Endothelial cell of umbilical vein (primary cell): ENCODE measurements around the gene NAA20. TPM values are rescaled to one million over a fixed set of nuclear protein-coding genes. Genes with fewer than 3 reads are reported as not detected.
A peak's percentile ranks its signal among the peaks of the same experiment; 100 is the strongest.

Source experiments
- BruUV-seq: library from RNA; stranded (reverse); fragments of 400-500 nt; replicated peaks from 2 replicates; lab custom pipeline; 2021; lab: Mats Ljungman, UMichigan
- CTCF ChIA-PET: fragments of 300-600, 350-600 bp; sonication (Branson Sonifier 250); formaldehyde crosslinking; loops from one replicate; lab custom pipeline; 2021; ENCODE audit warnings: antibody characterized with exemption, inconsistent platforms; lab: Charles Lee
- POLR2A ChIA-PET: fragments of 300-600, 350-600 bp; sonication (Branson Sonifier 250); formaldehyde crosslinking; loops from one replicate; lab custom pipeline; 2021; ENCODE audit warnings: antibody characterized with exemption, inconsistent platforms; lab: Charles Lee
- DNase-seq: peaks from one replicate; pipeline ENCODE4 v3.0.0-alpha.2; 2011; ENCODE audit warnings: low read depth, low spot score
- FAIRE-seq: peaks from 2 replicates; lab custom pipeline; 2011; peaks lifted over from hg19 to GRCh38; lab: Jason Lieb, UNC
- H2AFZ ChIP-seq: 2 replicates; pipeline ENCODE4 v1.6.0; 2012; ENCODE audit warnings: low read depth, low read length, control low read depth, inconsistent platforms
- H3K27ac ChIP-seq: 2 replicates; pipeline ENCODE4 v1.5.1; 2011; ENCODE audit warnings: low read depth, mild to moderate bottlenecking, control low read depth, low read length, moderate library complexity; ENCODE audit not compliant: insufficient read depth
- H3K27me3 ChIP-seq, 2 experiments: 2 replicates each; pipeline versions ENCODE4 v1.6.0 to v1.6.1; 2011; ENCODE audit warnings: low read length in 2 of 2, mixed read lengths in 1 of 2; ENCODE audit not compliant: control insufficient read depth in 2 of 2, insufficient read depth in 2 of 2
- H3K36me3 ChIP-seq, 2 experiments: 2 replicates in 1 of 2; 3 replicates in 1 of 2; pipeline ENCODE4 v1.5.1; 2011; ENCODE audit warnings: low read length in 2 of 2, mild to moderate bottlenecking in 1 of 2, moderate library complexity in 1 of 2; ENCODE audit not compliant: control insufficient read depth in 2 of 2, insufficient read depth in 2 of 2; ENCODE audit errors: extremely low read depth in 1 of 2
- H3K4me1 ChIP-seq: 3 replicates; pipeline ENCODE4 v1.5.1; 2011; ENCODE audit warnings: mild to moderate bottlenecking, low read length; ENCODE audit not compliant: control insufficient read depth, insufficient read depth; ENCODE audit errors: extremely low read depth
- H3K4me2 ChIP-seq: 2 replicates; pipeline ENCODE4 v1.6.1; 2011; ENCODE audit warnings: low read length, control low read depth, mixed read lengths; ENCODE audit not compliant: insufficient read depth
- H3K4me3 ChIP-seq, 3 experiments: fragments of 200-600 bp in 1 of 3; sonication (generic), shearing (Covaris generic) in 1 of 3; replicated peaks in 1 of 3; 2 replicates each; pipeline ENCODE4 v1.5.1; 2011 to 2016; ENCODE audit warnings: control low read depth in 3 of 3, low read length in 3 of 3, mild to moderate bottlenecking in 2 of 3, inconsistent platforms in 1 of 3, low read depth in 1 of 3, moderate library complexity in 1 of 3; ENCODE audit not compliant: insufficient read depth in 1 of 3
- H3K79me2 ChIP-seq: 2 replicates; pipeline ENCODE4 v1.6.0; 2012; ENCODE audit warnings: low read length, inconsistent platforms; ENCODE audit not compliant: control insufficient read depth, insufficient read depth
- H3K9ac ChIP-seq: replicated peaks from 2 replicates; pipeline ENCODE3; 2011; ENCODE audit warnings: low read length, control low read depth; ENCODE audit not compliant: insufficient read depth; ENCODE audit errors: extremely low read depth
- H3K9me1 ChIP-seq: replicated peaks from 3 replicates; pipeline ENCODE4 v1.6.0; 2011; ENCODE audit warnings: mild to moderate bottlenecking, low read length; ENCODE audit not compliant: control insufficient read depth, insufficient read depth; ENCODE audit errors: extremely low read depth
- H3K9me3 ChIP-seq: replicated peaks from 2 replicates; pipeline ENCODE4 v1.5.1; 2012; ENCODE audit warnings: low read length, inconsistent platforms; ENCODE audit not compliant: control insufficient read depth, insufficient read depth
- H4K20me1 ChIP-seq: replicated peaks from 2 replicates; pipeline ENCODE3; 2011; ENCODE audit warnings: mild to moderate bottlenecking, low read length; ENCODE audit not compliant: control insufficient read depth, insufficient read depth; ENCODE audit errors: extremely low read depth
- EZH2 ChIP-seq: IDR thresholded peaks from 2 replicates; pipeline ENCODE4 v1.6.1; 2012; ENCODE audit warnings: borderline replicate concordance, low read depth, mild to moderate bottlenecking, moderate library complexity, low read length, inconsistent platforms; ENCODE audit not compliant: severe bottlenecking
- FOS ChIP-seq: IDR thresholded peaks from 2 replicates; pipeline ENCODE4 v1.6.1; 2011; ENCODE audit warnings: mild to moderate bottlenecking, low read length, moderate library complexity, borderline replicate concordance; ENCODE audit not compliant: insufficient read depth
- GATA2 ChIP-seq: IDR thresholded peaks from 2 replicates; pipeline ENCODE4 v1.7.0; 2011; ENCODE audit warnings: low read depth, mild to moderate bottlenecking, moderate library complexity, mixed read lengths, low read length; ENCODE audit not compliant: insufficient read length, insufficient read depth
- JUN ChIP-seq: IDR thresholded peaks from 2 replicates; pipeline ENCODE4 v1.6.1; 2011; ENCODE audit warnings: borderline replicate concordance, low read depth; ENCODE audit not compliant: insufficient read length, insufficient read depth
- MYC ChIP-seq: IDR thresholded peaks from one replicate; pipeline ENCODE4 v1.6.1; 2011; ENCODE audit warnings: mild to moderate bottlenecking, low read depth, low read length
- POLR2A ChIP-seq: IDR thresholded peaks from 2 replicates; pipeline ENCODE4 v1.6.1; 2012; ENCODE audit warnings: low read depth, mild to moderate bottlenecking, control low read depth, low read length
- POLR2AphosphoS5 ChIP-seq: IDR thresholded peaks from 2 replicates; pipeline ENCODE4 v1.6.1; 2012; ENCODE audit warnings: low read depth, mild to moderate bottlenecking, control low read depth, low read length, moderate library complexity; ENCODE audit not compliant: insufficient read depth
- dilution Hi-C: fragments of 300-500 bp; cut with MboI; formaldehyde crosslinking; loops from one replicate; pipeline ENCODE4 v1.15.0; 2019; ENCODE audit warnings: low sequenced_read_pairs; ENCODE audit not compliant: extremely low pct_ligation_motif_present
- intact Hi-C: fragments of 100-400 bp; cut with micrococcal nuclease; formaldehyde crosslinking; loops from one replicate; pipeline ENCODE4 v1.10.0; 2022
- polyA plus RNA-seq, 4 experiments: library from polyadenylated mRNA; depleted of rRNA in 3 of 4; stranded (reverse) in 3 of 4; unstranded in 1 of 4; fragments of >200 nt; gene quantifications; 2 replicates each; pipeline versions ENCODE4 v1.2.1 to v1.2.3, GENCODE V29; 2011 to 2012; ENCODE audit warnings: missing spikeins in 1 of 4
- total RNA-seq: library from RNA; stranded (reverse); gene quantifications from 2 replicates; pipeline ENCODE4 v1.2.3, GENCODE V29; 2021
- TF ChIP-seq, protein P1 (sequence below), 2 donors: IDR thresholded peaks; 1 replicate in 1 of 2; 2 replicates in 1 of 2; pipeline ENCODE4 v1.5.1; 2011; ENCODE audit warnings: low read length in 2 of 2, mild to moderate bottlenecking in 2 of 2, moderate library complexity in 2 of 2, control low read depth in 1 of 2, inconsistent platforms in 1 of 2, low read depth in 1 of 2; ENCODE audit not compliant: insufficient read depth in 1 of 2; ENCODE audit errors: extremely low read depth in 1 of 2
- TF ChIP-seq, protein P2 (sequence below): IDR thresholded peaks from 2 replicates; pipeline ENCODE4 v1.6.1; 2011; ENCODE audit not compliant: insufficient read depth, insufficient read length

NAA20 gene
- total and polyA plus RNA-seq, 2 donors (not counting 3 experiments of a cell fraction or from before 2014, with no cell fraction given), result 48.6 to 77.3 TPM

GRCh38 chr20:19995220-19995863 is 21.8 kb upstream of the NAA20 start:
- ChIA-PET POLR2A (no interaction called here), CTCF (interaction anchor here (0.9 to 3.6 kb wide), 13 partner anchors 19 to 301 kb away, joined by 3 to 60 read pairs (median 6); no protein-coding TSS in a partner anchor)
- Histone ChIP-seq H3K4me3 (no peak overlapping the region), H3K36me3 (peaks cover 9 to 27% of the 10 kb centered on the region in 2 experiments), H3K27me3 (no peaks in the 10 kb centered on the region), H3K9me1 (no peaks in the 10 kb centered on the region), H4K20me1 (no peaks in the 10 kb centered on the region), H2AFZ (no peak overlapping the region), H3K9me3 (no peaks in the 10 kb centered on the region), H3K9ac (no peak overlapping the region), H3K4me2 (no peak overlapping the region), H3K4me1 (peaks cover 48% of the 10 kb centered on the region), H3K79me2 (peaks cover 11% of the 10 kb centered on the region), H3K27ac (no peak overlapping the region)
- no TSS peak for BruUV-seq
- TF ChIP-seq, protein P1, sequence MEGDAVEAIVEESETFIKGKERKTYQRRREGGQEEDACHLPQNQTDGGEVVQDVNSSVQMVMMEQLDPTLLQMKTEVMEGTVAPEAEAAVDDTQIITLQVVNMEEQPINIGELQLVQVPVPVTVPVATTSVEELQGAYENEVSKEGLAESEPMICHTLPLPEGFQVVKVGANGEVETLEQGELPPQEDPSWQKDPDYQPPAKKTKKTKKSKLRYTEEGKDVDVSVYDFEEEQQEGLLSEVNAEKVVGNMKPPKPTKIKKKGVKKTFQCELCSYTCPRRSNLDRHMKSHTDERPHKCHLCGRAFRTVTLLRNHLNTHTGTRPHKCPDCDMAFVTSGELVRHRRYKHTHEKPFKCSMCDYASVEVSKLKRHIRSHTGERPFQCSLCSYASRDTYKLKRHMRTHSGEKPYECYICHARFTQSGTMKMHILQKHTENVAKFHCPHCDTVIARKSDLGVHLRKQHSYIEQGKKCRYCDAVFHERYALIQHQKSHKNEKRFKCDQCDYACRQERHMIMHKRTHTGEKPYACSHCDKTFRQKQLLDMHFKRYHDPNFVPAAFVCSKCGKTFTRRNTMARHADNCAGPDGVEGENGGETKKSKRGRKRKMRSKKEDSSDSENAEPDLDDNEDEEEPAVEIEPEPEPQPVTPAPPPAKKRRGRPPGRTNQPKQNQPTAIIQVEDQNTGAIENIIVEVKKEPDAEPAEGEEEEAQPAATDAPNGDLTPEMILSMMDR (IDR thresholded peaks at IDR 0.05; ENCODE audit: extremely low read depth in 1 of 2, insufficient read depth in 1 of 2, low read depth in 1 of 2, low read length in 2 of 2), result peak; percentile 66 to 74
- TF ChIP-seq, protein P2, sequence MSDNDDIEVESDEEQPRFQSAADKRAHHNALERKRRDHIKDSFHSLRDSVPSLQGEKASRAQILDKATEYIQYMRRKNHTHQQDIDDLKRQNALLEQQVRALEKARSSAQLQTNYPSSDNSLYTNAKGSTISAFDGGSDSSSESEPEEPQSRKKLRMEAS, result no peak
- peak; percentile 65 for DNase-seq
- peak; percentile 4 for FAIRE-seq
- dilution Hi-C loops, result loop anchor here (25.0 kb wide), 1 partner anchor 183 kb away; no protein-coding TSS in a partner anchor
- intact Hi-C loops, result loop anchor here (1.0 kb wide), 2 partner anchors 210 to 303 kb away; no protein-coding TSS in a partner anchor

DNA sequence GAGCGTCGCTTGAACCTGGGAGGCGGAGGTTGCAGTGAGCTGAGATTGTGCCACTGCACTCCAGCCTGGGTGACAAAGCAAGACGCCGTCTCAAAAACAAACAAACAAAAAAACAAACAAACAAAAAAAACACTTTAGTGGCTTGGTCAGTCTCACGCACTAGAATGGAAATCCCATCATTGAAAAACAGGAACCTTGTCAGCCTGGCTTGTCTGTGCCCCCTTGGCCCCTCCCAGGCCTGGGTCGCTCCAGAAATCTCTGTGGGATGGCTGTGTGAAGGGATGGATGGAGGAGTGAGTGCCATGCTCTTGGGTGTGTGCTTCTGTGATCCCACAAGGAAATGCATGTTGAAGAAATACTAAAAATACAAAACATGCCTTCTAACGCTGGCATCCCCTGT is 20.9 kb upstream of the NAA20 start:
- Histone ChIP-seq H3K9ac (no peak overlapping the region), H3K79me2 (peaks cover 7% of the 10 kb centered on the region), H3K4me3 (no peak overlapping the region), H3K9me1 (no peaks in the 10 kb centered on the region), H2AFZ (no peak overlapping the region), H3K9me3 (no peaks in the 10 kb centered on the region), H4K20me1 (no peaks in the 10 kb centered on the region), H3K4me1 (peaks cover 41% of the 10 kb centered on the region), H3K27me3 (no peaks in the 10 kb centered on the region), H3K36me3 (peaks cover 16 to 34% of the 10 kb centered on the region in 2 experiments), H3K4me2 (no peak overlapping the region), H3K27ac (no peak overlapping the region)
- intact Hi-C loops, result no loop called here
- no peak for TF ChIP-seq EZH2
- no peak for TF ChIP-seq MYC
- no peak for TF ChIP-seq JUN
- TF ChIP-seq POLR2A, result no peak
- no peak for TF ChIP-seq POLR2AphosphoS5
- TF ChIP-seq, protein P1 (IDR thresholded peaks at IDR 0.05; ENCODE audit: extremely low read depth in 1 of 2, insufficient read depth in 1 of 2, low read depth in 1 of 2, low read length in 2 of 2), result no peak
- TF ChIP-seq FOS, result no peak
- no peak for TF ChIP-seq GATA2
- TF ChIP-seq, protein P2, result no peak
- ChIA-PET CTCF (interaction anchor here (1.5 kb wide), 1 partner anchor 211 kb away, joined by 4 read pairs; no protein-coding TSS in a partner anchor), POLR2A (no interaction called here)
- dilution Hi-C loops, result loop anchor here (25.0 kb wide), 1 partner anchor 184 kb away; no protein-coding TSS in a partner anchor
- FAIRE-seq, result no peak
- BruUV-seq, result no TSS peak
- no peak for DNase-seq
